ENCODE data around the gene HYAL3.

Gene HYAL3

GRCh38 chr3:50327943-50328691, 28.9 kb upstream of the HYAL3 start, which contains the start of gene TUSC2:
Gene TUSC2, minus strand, starts transcription at chr3:50328223. Its CDS starts 124 bp downstream, at chr3:50328099.
- DNase-seq, result peak; percentile 76

GRCh38 chr3:50327129-50327528, 27.9 kb upstream of the HYAL3 start:
- no peak for DNase-seq

GRCh38 chr3:50326182-50326541, 27.0 kb upstream of the HYAL3 start:
- DNase-seq, result no peak

DNA sequence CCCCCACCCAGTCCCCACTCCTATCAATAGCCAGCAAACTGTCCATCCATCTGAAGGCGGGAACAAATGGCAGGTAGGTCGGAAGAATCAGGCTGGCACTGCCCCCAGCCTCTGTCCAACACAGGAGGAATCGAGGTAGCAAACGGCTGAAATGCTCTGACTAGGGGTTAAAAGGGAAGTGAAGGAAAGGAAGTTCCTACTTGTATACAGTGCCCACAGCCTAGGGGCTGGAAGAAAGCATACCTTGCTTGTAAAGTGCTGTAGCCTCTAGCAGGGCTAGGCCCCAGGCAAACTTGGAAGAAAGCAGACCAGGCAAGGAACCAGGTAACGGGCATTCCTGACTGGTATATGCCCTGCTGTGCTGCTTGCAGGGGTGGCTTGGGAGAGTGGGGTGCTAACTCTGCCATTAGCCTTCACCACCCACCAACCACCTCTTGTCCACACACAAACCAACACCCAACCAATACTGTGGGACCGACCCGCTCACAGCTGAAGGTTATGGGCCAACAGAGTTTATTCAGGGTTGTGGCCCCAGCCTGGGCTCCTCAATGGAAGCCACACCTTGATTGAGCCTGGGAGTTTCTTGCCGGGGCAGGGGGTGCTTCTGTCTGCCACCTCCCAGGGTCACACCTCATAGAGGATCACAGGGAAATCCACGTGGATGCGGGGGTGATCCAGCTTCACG, 26.4 kb upstream of the HYAL3 start:
- DNase-seq, result no peak

DNA sequence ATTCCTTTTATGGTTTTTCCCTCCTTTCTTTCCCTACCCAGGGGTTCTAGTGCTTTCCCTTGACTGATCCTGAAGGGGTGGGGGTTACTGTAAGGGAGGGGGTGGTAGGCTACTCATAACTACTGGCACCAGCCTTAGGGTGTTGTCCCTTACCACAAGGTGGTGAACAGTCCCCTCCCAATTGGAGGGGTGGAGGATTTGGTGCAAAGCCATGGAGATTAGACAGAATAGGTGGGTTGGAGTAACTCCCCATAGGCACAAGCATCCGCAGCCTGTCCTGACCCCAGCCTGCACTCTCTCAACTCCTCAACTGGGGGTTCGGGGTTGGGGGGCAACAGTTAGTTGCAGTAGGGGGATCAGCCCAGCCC, 25.9 kb upstream of the HYAL3 start:
- DNase-seq, result no peak

GRCh38 chr3:50324351-50325112, 25.3 kb upstream of the HYAL3 start:
- DNase-seq, result no peak

DNA sequence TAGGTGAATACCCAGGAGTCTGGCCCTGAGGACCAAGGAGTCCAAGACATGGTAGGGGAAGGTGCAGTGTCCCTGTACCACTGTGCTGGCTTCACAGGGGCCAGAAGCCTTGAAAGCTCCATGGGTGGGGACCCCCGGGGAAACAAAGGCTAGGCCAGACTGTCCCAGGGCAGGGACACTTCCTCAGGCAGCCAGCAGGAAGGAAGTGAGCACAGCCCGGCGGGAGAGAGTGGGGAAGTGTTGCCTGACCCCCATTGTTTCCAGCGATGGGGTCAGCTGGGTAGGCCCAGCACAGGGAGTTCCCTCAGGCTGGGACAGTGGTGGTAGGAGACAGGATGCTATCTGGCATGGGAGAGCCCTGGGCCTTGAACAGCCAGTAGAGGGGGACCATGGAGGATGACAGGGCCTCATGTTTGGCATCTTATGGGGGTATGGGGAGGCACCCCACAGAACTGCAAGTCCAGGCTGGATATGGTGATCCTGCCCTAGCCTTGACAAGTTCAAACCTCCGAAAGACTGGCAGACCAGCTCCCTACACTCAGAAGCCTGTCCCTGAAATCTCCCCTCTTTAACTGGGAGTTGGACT, 24.5 kb upstream of the HYAL3 start:
- no peak for DNase-seq

- peak; percentile 18 for DNase-seq
These were observed 23.9 kb upstream of the HYAL3 start for GRCh38 chr3:50323092-50323600.

- peak; percentile 48 for DNase-seq
These were observed 23.3 kb upstream of the HYAL3 start, which contains the start of gene HYAL2 for GRCh38 chr3:50322386-50323091. Gene HYAL2, minus strand, starts transcription at chr3:50322745. Its CDS starts 2,256 bp downstream, at chr3:50320489.

DNA sequence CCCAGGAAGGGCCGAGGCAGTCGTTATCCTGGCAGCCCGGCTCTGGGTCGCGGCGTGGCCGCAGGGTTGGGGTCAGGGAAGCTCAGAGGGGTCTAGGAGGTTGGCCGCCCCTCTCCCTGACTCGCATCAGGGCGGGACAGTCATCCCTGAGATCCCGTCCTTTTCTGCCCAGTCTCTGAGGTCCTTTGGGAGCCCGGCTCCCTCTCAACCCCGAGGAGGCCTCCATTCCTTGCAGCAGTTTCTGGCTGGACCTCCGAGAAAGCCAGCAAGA, 22.8 kb upstream of the HYAL3 start:
- DNase-seq, result no peak

DNA sequence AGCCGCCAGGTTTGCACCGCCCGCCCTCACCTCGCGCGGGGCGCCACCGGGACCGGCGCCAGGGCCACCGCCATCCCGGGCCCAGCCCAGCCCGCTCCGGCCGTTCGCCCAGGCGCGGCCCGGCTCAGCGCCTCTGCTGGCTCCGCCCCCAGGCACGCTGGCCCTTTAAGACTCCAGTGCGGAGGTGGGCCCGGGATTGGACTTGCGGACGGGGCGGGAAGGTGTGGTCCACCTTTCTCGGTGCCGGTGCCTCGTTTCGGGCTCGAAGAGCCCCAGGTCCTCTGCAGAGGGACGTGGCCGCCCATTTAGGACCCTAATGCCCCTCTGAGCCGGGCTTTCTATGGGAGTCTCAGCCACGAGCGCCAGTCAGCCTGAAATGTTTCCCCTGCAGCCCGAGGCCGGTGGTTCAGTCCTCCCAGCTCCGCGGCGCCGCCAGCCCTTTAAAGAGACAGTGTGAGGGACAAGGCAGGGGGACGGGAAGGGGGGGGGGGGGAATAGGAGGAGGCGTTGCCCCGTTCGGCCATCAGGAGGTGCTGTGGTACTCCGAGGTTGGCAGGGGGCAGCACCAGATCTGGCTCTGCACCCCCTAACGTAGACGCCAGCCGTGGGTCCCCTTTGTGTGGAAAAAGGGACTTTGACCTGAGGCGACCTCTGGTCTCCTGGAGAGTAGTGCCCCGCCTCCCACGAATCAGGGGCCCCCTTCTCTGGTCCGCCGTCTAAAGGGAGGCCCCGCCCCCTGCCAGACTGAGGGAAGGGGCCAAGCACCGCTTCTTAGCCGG, 22.3 kb upstream of the HYAL3 start:
- peak; percentile 78 for DNase-seq

- no peak for DNase-seq
These were observed 21.7 kb upstream of the HYAL3 start for GRCh38 chr3:50320853-50321335.

DNA sequence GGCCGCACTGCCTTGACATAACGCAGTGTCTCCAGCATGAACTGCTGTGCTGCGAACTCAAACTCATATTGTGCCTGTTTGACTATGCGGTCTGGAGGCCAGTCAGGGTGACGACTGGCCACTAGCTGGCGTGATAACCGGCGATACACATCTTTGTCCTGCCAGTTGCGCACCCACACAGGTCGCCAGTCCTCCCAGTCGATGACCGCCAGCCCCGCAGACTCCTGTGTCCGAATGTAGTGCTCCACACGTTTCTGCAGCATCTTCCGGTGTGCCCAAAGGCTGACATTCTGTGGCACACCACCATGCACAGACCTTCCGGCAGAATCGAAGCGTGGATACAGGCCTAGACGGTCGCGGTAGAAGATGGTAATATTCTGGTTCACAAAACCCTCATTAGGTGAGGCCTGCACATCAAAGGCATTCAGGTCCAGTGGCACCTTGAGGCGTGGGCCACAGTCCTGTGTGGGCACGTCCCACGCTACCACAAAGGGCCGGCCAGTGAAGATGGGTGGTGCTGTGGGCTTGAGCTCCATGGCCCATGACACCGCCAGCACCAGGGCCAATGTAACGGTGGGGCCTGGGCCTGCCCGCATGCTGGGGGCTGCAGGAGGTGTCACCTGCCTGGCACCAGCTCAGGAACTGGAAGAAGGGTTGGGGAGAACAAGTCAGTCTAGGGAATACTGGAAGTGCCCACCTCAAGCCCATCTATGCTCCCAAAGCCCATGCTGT, 20.9 kb upstream of the HYAL3 start:
- no peak for DNase-seq

- no peak for DNase-seq
These were observed 20.1 kb upstream of the HYAL3 start for GRCh38 chr3:50319181-50319893.

DNA sequence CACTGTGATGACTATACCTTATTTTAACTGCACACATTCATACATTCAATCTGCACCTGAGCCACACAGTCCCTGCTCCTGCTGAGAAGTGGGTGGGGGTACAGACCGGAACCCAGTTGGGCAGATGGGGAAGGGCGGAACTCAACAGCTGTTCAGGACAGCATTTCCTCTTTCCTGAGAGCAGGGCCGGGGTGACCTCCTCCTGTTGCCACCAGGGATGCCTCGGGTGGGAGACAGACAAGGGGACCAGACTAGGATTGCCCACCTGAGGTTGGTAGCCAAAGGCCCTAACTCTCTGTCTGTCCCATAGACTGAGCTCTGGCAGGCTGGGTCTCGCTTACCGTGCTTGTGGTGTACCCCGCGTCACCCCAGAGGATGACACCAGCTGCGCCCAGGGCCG, 19.4 kb upstream of the HYAL3 start:
- DNase-seq, result no peak

DNA sequence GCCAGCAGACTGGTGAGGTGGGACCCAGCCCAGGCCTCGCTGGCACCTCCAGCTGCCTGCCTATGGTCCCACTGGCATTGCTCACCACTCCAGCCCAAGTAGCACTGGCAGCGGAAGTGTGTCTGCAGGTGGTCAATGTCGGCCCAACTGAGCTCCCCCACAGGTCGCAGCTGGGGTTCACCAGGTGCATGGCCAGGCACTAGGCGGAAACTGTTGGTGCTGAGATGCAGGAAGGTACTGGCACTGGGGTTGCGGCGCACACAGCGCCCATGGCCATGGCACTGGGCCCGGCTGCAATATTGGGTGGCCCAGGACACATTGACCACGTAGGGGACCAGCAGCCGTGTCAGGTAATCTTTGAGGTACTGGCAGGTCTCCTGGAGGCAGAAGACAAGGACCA, 19.0 kb upstream of the HYAL3 start:
- DNase-seq, result no peak

DNA sequence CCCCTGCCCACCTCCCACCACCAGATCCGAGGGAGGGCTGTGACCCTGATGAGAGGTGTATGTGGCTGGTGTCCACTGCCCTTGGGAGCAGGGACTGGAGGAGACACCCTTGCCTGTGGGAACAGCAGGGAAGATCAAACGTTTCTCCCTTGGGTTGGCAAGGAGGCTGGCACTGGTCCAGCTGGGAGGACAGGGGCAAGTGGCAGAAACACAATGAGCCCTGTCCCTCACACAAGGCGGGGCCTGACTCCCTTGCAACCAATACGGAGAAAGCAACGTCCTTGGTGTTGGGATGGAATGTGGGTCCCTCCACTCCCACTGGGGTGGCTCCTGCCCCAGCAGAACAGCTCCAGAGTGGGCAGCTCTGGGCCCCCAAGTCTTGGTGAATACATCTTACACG, 18.1 kb upstream of the HYAL3 start:
- DNase-seq, result no peak

DNA sequence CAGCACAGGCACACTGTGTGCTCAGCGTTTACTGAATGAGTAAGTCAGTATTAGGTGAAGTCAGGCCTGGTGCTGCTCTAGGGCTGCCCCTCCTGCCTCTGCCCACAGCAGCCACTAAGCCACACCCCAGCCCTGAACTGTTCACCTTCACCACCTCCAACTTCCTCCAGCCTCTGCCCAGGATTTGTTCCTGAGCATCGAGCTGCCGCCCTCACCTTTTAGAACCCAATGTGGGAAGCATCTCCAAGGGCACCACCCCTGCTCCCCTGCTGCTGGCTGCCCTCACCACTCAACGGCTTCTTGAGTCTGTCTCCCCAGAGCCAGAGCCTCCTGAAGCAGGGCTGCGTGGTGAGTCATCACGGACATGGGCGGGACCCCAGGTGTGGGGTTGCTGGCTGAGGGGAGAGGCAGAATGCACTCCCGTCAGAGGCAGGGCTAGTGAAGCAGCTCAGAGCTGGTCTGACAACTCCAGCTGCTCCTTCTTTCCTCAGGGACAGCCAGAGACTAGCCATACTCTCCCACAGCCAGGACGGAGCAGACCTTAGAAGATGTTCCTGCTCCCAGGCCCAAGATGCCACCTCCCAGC, 17.5 kb upstream of the HYAL3 start:
- no peak for DNase-seq

DNA sequence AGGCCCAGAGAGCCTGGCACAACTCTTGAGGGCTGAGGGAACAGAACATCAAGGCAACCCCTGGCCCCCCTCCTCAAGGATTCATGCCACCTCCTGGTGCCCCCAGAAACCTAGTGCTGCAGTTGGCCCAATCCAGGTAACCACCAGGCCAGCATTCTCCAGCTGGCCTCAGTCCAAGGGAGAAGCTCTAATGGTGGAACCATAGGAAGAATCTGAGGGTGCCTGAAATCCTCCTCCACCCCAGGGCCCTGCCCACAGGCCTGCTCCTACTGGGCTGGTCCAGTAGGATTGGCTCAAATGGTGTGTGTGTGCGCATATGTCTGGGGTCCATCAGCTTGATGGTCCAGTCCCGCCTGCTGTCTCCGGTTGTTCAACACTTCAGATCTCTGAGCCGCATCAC, 15.6 kb upstream of the HYAL3 start:
- no peak for DNase-seq

DNA sequence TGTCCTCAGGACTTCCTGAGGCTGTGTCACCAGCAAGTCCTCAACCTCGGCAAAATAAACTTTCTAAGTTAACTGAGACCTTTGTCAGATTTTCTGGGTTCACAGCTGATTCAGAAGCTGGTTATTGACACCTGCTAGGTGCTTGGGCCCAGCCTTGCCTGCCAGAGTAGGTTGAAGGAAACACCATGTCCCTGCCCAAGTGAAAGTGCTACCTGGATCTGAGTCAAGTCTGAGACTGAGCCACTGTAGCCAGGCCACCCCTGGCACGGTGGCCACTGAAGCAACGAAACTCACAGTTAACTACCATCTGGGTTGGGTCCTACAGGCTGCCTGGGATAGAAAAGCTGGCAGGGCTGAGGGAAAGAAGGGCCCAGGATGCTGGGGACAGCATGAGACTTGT, 15.1 kb upstream of the HYAL3 start:
- DNase-seq, result no peak

Measured in SHP77 treated with DMSO at 0.1 percent for 48 hours (cell line).